Activated T-cell treated with anti-CD3 and anti-CD28 coated beads for 1 hour (primary cell): Measurements from ENCODE around the gene FRMD4A.
"Not testable (repeated sequence)": the region's sequence is repeated elsewhere in the genome, so short reads cannot be mapped to it uniquely, and the experiment has no call there.

Experiments used
- DNase-seq: peaks from one replicate; pipeline ENCODE4 v3.0.0-alpha.2; 2020; ENCODE audit warnings: low read depth

Gene FRMD4A

GRCh38 chr10:13778693-13778960, 552.1 kb downstream of the FRMD4A start:
- DNase-seq: not testable (repeated sequence)

DNA sequence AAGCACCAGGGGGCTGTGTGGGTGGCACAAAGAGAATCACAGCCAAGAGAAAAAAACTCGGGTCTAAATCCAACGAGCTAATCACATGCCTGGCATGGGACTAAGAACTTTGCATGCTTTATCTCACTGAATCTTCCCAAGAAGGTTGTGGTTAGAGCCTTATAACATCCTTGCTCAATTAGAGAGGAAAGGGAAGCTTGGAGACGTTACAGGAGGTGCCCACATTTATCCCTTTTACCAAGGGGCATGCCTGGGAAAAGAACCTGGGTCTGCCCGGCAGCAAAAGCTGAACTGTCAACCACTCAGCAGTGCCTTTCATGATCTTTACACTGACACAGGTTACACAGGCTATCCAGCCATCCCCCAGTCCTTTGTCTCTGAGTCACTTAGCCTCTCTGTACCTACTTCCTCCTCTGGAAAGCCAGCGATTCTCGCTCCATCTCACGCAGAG, 553.8 kb downstream of the FRMD4A start:
- DNase-seq: no peak

DNA sequence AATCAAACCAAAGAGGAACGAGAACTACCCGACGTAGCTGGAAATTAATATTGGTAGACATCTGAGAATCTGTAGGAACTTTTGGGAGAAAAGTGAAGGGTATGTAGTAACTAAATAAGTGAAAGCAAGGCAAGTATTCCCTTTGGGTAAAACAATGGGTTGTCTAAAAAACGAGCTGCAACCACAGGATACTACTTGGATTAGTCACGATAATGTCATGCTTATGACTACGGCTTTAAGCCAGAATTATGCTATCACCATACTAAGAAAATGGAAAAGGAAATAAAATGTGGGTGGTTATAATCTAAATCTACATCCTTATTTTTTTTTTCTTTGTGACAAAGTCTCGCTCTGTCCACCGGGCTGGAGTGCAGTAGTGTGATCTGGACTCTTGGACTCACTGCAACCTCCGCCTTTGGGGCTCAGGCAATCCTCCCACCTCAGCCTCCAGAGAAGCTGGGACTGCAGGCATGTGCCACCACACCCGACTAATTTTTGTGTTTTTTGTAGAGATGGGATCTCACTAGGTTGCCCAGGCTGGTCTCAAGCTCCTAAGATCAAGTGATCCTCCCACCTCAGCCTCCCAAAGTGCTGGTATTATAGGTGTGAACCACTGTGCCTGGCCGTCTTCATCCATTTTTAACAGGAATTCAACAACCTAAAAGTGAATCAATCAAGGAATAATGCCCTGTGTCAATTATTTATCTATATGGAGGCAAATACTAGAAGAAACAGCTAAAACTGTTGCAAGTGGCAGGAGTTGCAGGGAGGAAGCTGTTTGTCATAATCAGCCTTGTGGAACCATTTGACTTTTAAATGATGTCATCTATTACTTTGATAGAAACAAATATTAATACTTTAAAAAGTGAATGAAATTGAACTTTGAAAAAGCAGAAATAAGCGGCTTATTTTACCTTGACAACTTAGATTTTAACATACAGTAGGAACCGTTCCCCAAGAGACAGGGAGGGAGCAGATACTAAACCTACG, 554.6 kb downstream of the FRMD4A start:
- DNase-seq: no peak

- DNase-seq: no peak
These were observed 556.3 kb downstream of the FRMD4A start for GRCh38 chr10:13774303-13774893.

DNA sequence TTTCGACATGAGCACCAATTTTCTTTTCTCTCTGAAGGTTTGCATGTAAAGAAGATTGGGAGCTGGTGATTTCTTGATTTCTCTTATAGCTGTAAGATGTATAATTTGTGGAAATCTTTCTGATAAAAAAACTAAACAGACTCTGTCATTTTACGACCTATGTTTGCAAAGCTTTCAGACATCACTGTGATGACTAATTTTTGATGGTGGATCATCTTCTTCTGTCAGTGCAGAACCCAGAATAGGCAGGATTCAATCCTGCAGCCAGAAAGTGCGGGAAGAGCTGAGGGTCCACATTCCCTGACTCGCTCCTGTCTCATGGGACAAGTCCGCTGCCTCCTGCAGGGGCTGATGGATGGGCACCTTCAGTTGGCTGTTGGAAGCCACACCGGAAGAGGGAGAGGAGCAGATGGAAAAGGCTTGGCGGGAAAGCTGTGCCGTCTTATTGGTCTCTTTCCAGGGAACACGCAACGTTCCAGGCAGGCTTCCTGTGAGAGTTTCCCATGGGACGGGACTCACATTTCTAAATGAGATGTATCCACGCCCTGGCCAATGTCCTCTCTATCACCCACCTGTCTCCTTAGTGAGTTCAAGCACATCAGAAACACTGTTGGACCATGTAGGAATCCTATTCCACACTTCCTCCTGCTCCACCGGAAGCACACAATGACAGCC, 557.1 kb downstream of the FRMD4A start:
- no peak for DNase-seq

DNA sequence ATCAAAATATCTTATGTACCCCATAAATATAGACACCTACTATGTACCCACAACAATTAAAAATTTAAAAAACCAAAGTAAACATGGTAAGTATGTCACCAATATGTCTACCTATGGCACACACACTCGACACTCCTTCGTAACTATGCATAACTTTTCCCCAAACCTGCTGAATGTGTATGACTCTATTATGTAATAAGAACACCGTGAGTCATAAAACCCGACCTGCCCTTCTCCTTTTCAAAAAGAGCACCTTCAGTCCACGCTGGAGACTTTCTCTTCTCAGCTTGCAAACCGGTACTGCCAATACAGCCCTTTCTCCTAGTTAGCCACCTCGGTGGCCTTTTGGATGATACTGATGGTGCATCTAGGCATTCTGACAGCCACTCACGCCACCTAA, 557.7 kb downstream of the FRMD4A start:
- DNase-seq: no peak

DNA sequence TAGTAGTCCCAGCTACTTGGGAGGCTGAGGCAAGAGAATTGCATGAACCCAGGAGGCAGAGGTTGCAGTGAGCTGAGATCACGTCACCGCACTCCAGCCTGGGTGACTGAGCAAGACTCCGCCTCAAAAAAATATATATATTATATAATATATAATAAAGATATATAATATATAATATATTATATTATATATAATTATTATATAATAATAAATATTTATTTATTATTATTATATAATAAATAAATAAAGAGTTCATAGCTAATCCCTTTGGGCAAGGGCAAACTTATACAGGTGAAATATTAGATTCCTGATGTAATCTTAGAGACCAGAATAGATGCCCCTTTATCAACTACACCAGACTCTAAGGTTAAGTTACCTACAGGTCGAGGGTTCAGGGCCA, 558.7 kb downstream of the FRMD4A start:
- DNase-seq: no peak

- DNase-seq: no peak
These were observed 559.8 kb downstream of the FRMD4A start for GRCh38 chr10:13770760-13771493.

DNA sequence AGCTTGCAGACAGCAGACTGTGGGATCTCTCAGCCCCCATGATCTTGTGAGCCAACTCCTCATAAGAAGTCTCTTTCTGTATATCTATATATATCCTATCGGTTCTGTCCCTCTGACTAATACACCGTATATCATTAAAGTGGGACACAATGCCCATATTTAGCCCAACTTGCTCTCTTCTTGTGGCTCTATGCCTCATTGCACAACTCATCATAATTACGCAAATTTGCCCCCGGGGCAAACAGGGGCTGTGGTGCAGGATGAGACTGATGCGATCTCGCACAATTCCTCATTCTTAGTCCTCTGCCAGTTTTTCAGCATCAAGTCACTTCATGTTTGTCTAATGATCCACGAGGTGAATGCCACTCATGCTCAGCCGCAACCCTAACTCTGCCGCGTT, 560.8 kb downstream of the FRMD4A start:
- no peak for DNase-seq

- no peak for DNase-seq
These were observed 563.0 kb downstream of the FRMD4A start for GRCh38 chr10:13767676-13768178.

GRCh38 chr10:13767148-13767547, 563.6 kb downstream of the FRMD4A start:
- not testable (repeated sequence) for DNase-seq

GRCh38 chr10:13765641-13766341, 564.9 kb downstream of the FRMD4A start:
- no peak for DNase-seq

DNA sequence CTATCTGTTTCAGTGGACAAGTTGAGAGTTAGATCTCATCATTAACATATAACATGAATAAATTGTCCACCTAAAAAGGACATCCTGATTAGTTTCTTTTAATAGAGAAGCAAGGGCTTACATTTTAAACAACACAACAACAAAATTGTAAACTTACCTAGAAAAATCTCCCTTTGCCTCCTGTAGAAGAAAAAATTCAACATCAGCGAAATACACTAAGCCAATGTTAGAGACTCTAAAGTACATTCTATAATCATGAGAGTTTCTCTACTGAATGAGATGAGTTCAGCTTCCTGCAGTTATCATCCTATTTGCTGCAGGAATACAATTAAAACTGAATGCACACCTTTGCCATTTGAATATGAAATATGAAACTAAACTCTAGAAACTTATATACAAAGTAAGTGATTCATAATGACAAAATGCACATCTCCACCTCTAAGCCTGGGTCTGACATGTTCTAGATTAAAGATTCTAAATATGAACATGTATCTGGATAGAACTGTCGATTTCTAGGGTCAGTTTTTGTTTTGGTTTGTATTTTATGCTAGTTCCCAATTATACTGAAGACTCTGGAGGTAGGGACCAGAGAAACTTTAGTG, 569.1 kb downstream of the FRMD4A start:
- no peak for DNase-seq

DNA sequence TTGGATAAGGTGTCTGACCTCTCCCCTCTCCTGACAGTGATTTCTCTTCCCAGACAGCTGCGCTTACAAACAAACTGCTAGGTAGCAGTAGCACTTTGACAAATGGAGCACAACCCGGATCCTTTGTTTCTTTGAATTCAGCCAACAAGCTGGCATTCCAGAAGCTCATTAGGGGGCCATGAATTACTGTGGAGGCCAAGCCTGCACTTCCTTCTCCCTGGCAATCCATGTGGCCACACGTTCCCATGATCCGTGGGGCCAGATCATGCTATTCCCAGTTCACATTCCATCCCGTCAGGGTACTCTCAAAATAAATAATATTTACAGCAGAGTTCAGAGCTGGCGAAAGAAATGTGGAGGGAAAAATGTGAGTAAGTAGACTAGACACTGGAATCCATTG, 571.6 kb downstream of the FRMD4A start:
- no peak for DNase-seq

DNA sequence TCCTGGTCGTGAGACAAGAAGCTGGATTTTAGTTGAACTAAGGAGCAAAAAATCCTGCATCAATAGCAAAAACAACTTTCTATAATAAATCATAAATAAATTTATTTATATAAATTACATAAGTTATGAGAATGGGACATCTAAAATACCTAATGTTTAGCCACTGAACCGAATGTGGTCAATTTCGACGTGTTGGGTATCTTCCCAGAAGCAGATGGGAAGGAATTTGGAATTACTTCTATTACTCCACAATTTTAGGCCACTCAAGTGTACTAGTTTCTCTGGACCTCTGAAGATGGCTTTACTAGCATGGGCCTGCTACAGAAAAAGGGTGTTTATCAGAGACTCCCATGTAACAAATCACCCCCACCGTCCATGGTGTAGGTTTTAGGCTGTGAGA, 572.0 kb downstream of the FRMD4A start:
- DNase-seq: no peak

DNA sequence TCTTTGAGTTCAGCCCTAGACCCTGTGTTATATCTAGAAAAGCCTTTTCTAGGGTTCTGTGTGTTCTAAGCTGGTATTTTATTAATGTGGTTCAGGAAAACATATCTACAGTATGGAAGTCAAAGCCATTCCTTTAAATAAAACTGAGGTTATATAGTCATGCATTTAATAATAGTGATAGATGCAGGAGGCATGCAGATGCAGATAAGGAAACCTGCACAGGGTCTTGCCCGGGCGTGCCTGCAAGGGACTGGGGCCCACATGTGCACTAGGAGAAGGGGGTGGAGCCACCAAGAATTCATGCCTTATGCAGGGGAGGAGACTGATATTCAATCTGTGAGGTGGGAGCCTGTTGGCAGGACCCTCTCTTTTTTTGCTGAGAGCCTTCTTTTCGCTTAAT, 572.4 kb downstream of the FRMD4A start:
- DNase-seq: no peak

DNA sequence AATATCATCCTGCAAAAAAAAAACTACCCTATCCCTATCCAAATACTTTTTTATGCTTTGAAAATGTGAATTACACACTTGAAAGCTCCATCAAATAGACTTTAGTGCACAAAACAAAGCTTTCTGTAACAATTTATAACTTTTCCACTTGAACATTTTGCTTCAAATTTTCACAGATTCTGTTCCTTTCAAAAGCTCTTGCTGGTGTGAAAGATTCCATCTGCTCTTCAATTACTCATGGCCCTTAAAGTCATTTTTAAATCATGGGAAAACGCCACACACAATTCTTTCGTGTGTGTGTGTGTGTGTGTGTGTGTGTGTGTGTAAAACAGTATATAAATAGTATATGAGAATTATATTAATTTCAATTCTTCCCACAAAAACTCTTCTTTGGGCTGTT, 576.4 kb downstream of the FRMD4A start:
- DNase-seq: no peak

DNA sequence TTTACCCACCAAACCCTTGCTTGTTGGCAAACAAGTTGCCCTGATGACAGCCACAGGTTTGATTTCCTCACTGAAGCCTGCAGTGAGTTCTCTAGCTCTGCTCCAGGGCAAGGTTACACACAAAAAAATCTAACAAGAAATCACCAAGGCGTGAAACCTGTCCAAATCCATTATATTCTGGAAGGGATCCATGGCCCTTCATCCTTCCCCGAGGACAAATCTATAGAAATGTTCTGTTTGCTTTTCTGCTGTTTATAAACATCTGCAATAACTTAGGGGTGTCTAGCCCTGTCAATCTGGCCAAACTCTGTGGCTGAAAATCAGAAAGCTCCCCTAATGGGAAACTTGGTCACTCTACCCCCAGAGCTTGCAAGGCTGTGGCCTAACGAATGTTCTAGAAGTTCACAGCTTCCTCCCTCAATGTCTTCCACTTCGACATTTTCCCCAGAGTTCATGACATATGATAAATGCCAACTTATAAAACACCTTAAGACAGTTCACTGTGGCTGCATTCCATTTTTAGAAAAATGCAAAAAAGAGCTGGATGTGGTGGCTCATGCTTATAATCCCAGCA, 579.4 kb downstream of the FRMD4A start:
- DNase-seq: no peak

DNA sequence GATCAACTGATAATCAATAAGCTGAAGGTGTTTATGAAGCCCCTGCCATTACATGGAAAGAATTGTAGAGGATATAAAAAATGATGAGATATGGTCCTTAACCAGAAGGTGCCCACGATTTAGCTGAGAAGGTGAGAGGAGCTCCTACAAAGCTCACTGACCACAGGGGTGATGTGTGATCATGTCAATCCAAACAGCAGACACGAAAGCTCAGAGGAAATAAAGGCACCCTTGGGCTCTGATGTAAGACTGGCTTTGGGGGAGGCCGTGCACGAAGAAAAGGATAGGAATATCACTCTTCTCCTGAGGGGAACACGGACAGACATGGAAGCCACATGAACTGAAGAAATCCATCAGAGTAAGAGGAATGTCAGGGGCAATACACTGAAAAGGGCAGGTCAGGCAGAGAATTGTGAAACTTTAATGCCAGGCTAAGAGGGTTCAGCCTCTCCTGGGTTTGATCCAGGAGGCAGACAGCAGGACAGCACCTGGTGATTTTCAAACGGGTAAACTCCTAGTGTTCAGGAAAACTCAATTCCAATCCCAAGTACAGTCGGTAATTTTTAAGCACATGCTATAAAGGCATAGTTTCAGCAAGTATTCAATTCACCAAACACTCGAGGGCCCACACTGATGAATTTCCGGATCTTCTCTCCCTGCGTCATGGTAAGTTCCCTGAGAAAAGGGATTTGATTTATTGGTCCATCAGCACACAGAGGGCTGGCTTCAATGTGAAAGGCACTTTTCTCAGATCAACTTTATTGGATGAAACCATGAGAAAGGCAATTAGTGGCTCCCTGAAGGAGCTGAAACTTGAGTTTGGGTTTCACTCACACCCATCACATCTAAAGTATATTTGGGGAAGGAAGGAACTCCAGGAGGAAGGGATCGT, 580.2 kb downstream of the FRMD4A start:
- DNase-seq: no peak

DNA sequence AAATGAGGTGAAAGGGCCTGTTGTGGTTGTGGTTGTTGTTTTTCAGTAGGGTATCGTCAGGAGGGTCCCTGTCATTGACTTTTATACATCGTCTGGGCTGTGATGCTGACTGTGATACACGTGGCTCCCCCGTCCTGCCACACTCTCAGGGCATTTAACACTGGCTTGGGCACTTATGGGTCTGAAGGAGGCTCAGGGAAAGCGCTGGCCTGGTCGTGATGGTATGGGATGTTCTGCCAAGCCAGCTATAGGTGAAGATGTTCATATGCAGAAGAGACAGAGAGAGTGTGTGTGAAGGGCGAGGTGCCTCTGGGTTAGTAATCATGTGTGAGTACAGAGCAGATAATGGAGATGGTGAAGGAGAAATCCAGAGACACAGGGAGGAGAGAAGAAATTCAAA, 585.5 kb downstream of the FRMD4A start:
- DNase-seq: no peak
